NCI-H2107 (cell line): ENCODE data around the gene SELENOM.
A peak's percentile ranks its signal among the peaks of the same experiment; 100 is the strongest.

Experiments
- DNase-seq: peaks from one replicate; lab custom pipeline; 2025; lab: John Stamatoyannopoulos, UW

SELENOM gene

GRCh38 chr22:31107178-31107893 lies at the start of gene SELENOM:
Gene SELENOM (minus strand): TSS chr22:31107568. CDS start chr22:31107505, 63 bp downstream.
- DNase-seq, result no peak

GRCh38 chr22:31155422-31155821 lies 48.1 kb upstream of the SELENOM start:
- DNase-seq, result no peak

GRCh38 chr22:31154975-31155374 lies 47.6 kb upstream of the SELENOM start:
- DNase-seq, result no peak

- DNase-seq, result no peak
Measured at GRCh38 chr22:31153357-31153756, 46.0 kb upstream of the SELENOM start.

- DNase-seq, result no peak
Measured at GRCh38 chr22:31151872-31152271, 44.5 kb upstream of the SELENOM start.

GRCh38 chr22:31150615-31151014 lies 43.2 kb upstream of the SELENOM start:
- no peak for DNase-seq

- no peak for DNase-seq
Measured at GRCh38 chr22:31148953-31149627, 41.7 kb upstream of the SELENOM start.

- DNase-seq, result no peak
Measured at GRCh38 chr22:31148488-31148887, 41.1 kb upstream of the SELENOM start.

GRCh38 chr22:31144223-31144622 lies 36.9 kb upstream of the SELENOM start:
- no peak for DNase-seq

- DNase-seq, result no peak
Measured at GRCh38 chr22:31143537-31143936, 36.2 kb upstream of the SELENOM start.

GRCh38 chr22:31143038-31143437 lies 35.7 kb upstream of the SELENOM start:
- DNase-seq, result no peak

GRCh38 chr22:31142285-31142684 lies 34.9 kb upstream of the SELENOM start:
- no peak for DNase-seq

GRCh38 chr22:31141551-31141950 lies 34.2 kb upstream of the SELENOM start:
- no peak for DNase-seq

- DNase-seq, result no peak
Measured at GRCh38 chr22:31140746-31141145, 33.4 kb upstream of the SELENOM start.

- peak; percentile 52 for DNase-seq
Measured at GRCh38 chr22:31139866-31140716, 32.7 kb upstream of the SELENOM start, which contains the start of gene PLA2G3. Gene PLA2G3 (minus strand): TSS chr22:31140508. CDS start chr22:31140354, 154 bp downstream.

- DNase-seq, result no peak
Measured at GRCh38 chr22:31139066-31139465, 31.7 kb upstream of the SELENOM start.

GRCh38 chr22:31138126-31138525 lies 30.8 kb upstream of the SELENOM start:
- DNase-seq, result no peak

GRCh38 chr22:31137721-31138120 lies 30.4 kb upstream of the SELENOM start:
- no peak for DNase-seq

- DNase-seq, result no peak
Measured at GRCh38 chr22:31136711-31137110, 29.3 kb upstream of the SELENOM start.

GRCh38 chr22:31136155-31136554 lies 28.8 kb upstream of the SELENOM start:
- no peak for DNase-seq

- DNase-seq, result no peak
Measured at GRCh38 chr22:31135706-31136105, 28.3 kb upstream of the SELENOM start.

- DNase-seq, result no peak
Measured at GRCh38 chr22:31134688-31135087, 27.3 kb upstream of the SELENOM start.

- DNase-seq, result no peak
Measured at GRCh38 chr22:31133911-31134310, 26.5 kb upstream of the SELENOM start.
